ENCODE results near the gene ITGA7. TPM values are rescaled to one million over a fixed set of nuclear protein-coding genes. Genes with fewer than 3 reads are reported as not detected.

Gene ITGA7
- total RNA-seq, 1 experiment from 2014 or later = 2.5 TPM

GRCh38 chr12:55686366-55687010 is 21.2 kb downstream of the ITGA7 start:
- Histone ChIP-seq H3K4me3 (ENCODE audit: low read depth in 2 of 2, low read length in 2 of 2) (no peak overlapping the region), H3K36me3 (ENCODE audit: control insufficient read depth, insufficient read depth, low read length) (no peaks in the 10 kb centered on the region), H3K4me1 (ENCODE audit: control insufficient read depth, insufficient read depth, low read length) (peaks cover 1% of the 10 kb centered on the region; the same call in 1 of the 2 replicates), H3K27ac (ENCODE audit: low read length) (no peak overlapping the region), H3K9me3 (ENCODE audit: control insufficient read depth, insufficient read depth, low read depth, low read length) (no peaks in the 10 kb centered on the region), H3K27me3 (ENCODE audit: control insufficient read depth, insufficient read depth, low read length) (no peaks in the 10 kb centered on the region)
- no TSS peak for BruUV-seq (replicated peaks)
- no peak for DNase-seq (ENCODE audit: low read depth, low spot score)
- POLR2A ChIA-PET = no interaction called here
- no peak for ATAC-seq
- in situ Hi-C loops (cut with HindIII; ENCODE audit: low pct_unique_long_range_greater_than_20kb, low sequenced_read_pairs) (no loop called here), intact Hi-C loops (cut with micrococcal nuclease; ENCODE audit: unreplicated experiment) (no loop called here)
- no peak for TF ChIP-seq TCF7L2 (IDR thresholded peaks at IDR 0.05; ENCODE audit: low read depth, low read length)
- TF ChIP-seq, protein P1, sequence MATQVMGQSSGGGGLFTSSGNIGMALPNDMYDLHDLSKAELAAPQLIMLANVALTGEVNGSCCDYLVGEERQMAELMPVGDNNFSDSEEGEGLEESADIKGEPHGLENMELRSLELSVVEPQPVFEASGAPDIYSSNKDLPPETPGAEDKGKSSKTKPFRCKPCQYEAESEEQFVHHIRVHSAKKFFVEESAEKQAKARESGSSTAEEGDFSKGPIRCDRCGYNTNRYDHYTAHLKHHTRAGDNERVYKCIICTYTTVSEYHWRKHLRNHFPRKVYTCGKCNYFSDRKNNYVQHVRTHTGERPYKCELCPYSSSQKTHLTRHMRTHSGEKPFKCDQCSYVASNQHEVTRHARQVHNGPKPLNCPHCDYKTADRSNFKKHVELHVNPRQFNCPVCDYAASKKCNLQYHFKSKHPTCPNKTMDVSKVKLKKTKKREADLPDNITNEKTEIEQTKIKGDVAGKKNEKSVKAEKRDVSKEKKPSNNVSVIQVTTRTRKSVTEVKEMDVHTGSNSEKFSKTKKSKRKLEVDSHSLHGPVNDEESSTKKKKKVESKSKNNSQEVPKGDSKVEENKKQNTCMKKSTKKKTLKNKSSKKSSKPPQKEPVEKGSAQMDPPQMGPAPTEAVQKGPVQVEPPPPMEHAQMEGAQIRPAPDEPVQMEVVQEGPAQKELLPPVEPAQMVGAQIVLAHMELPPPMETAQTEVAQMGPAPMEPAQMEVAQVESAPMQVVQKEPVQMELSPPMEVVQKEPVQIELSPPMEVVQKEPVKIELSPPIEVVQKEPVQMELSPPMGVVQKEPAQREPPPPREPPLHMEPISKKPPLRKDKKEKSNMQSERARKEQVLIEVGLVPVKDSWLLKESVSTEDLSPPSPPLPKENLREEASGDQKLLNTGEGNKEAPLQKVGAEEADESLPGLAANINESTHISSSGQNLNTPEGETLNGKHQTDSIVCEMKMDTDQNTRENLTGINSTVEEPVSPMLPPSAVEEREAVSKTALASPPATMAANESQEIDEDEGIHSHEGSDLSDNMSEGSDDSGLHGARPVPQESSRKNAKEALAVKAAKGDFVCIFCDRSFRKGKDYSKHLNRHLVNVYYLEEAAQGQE (IDR thresholded peaks at IDR 0.05; ENCODE audit: insufficient read depth in 1 of 2, low read depth in 2 of 2, low read length in 1 of 2) = no peak
- no peak for TF ChIP-seq POLR2AphosphoS5 (IDR thresholded peaks at IDR 0.05; ENCODE audit: low read depth, low read length)
- no peak for TF ChIP-seq SIN3A (IDR thresholded peaks at IDR 0.05; ENCODE audit: borderline replicate concordance, insufficient read depth, low read depth, low read length)
- TF ChIP-seq CTCF (IDR thresholded peaks at IDR 0.05) = no peak
- CTCF ChIA-PET = no interaction called here

- no peaks in the 10 kb centered on the region for H3K36me3 ChIP-seq (ENCODE audit: control insufficient read depth, insufficient read depth, low read length)
- ChIA-PET CTCF (no interaction called here), POLR2A (no interaction called here)
- H3K27me3 ChIP-seq (ENCODE audit: control insufficient read depth, insufficient read depth, low read length) = no peaks in the 10 kb centered on the region
- peaks cover 5% of the 10 kb centered on the region; the same call in 1 of the 2 replicates for H3K4me1 ChIP-seq (ENCODE audit: control insufficient read depth, insufficient read depth, low read length)
- in situ Hi-C loops (cut with HindIII; ENCODE audit: low pct_unique_long_range_greater_than_20kb, low sequenced_read_pairs) = no loop called here
- no TSS peak for BruUV-seq (replicated peaks)
- H3K9me3 ChIP-seq (ENCODE audit: control insufficient read depth, insufficient read depth, low read depth, low read length) = no peaks in the 10 kb centered on the region
- no peak overlapping the region for H3K4me3 ChIP-seq (ENCODE audit: low read depth in 2 of 2, low read length in 2 of 2)
- intact Hi-C loops (cut with micrococcal nuclease; ENCODE audit: unreplicated experiment) = no loop called here
- no peak for TF ChIP-seq CTCF (IDR thresholded peaks at IDR 0.05)
- no peak for TF ChIP-seq SIN3A (IDR thresholded peaks at IDR 0.05; ENCODE audit: borderline replicate concordance, insufficient read depth, low read depth, low read length)
- no peak for TF ChIP-seq TCF7L2 (IDR thresholded peaks at IDR 0.05; ENCODE audit: low read depth, low read length)
- TF ChIP-seq, protein P1 (IDR thresholded peaks at IDR 0.05; ENCODE audit: insufficient read depth in 1 of 2, low read depth in 2 of 2, low read length in 1 of 2) = no peak
- no peak for TF ChIP-seq POLR2AphosphoS5 (IDR thresholded peaks at IDR 0.05; ENCODE audit: low read depth, low read length)
- H3K27ac ChIP-seq (ENCODE audit: low read length) = no peak overlapping the region
- no peak for ATAC-seq
- DNase-seq (ENCODE audit: low read depth, low spot score) = no peak
These were observed 22.0 kb downstream of the ITGA7 start for GRCh38 chr12:55685671-55686070.

Measured in Panc1 (cell line).